Left lung (tissue), 10 donors: ENCODE measurements around the gene PNCK. TPM values are rescaled to one million over a fixed set of nuclear protein-coding genes. Genes with fewer than 3 reads are reported as not detected.
A peak's percentile ranks its signal among the peaks of the same experiment; 100 is the strongest.

Source experiments
- ATAC-seq: fragments of 200-7000 bp; cut with Tn5 transposase; one replicate; pipeline ENCODE4 v1.9.1; 2020; ENCODE audit warnings: moderate library complexity
- DNase-seq, 4 donors: peaks; one replicate each; pipeline ENCODE4 v3.0.0-alpha.2; 2013 to 2020
- H3K27ac ChIP-seq, 2 donors: fragments of 200-600 bp; sonication (generic) in 1 of 2; one replicate each; pipeline versions ENCODE4 v1.5.0 to v1.8.0; 2020 to 2021
- H3K27me3 ChIP-seq, 2 donors: fragments of 200-600 bp; sonication (generic) in 1 of 2; one replicate each; pipeline versions ENCODE4 v1.5.0 to v1.8.0; 2020 to 2021
- H3K36me3 ChIP-seq, 2 donors: fragments of 200-600 bp; sonication (generic) in 1 of 2; one replicate each; pipeline versions ENCODE4 v1.5.0 to v1.8.0; 2020 to 2021
- H3K4me1 ChIP-seq, 2 donors: fragments of 200-600 bp; one replicate each; pipeline ENCODE4 v1.8.0; 2021
- H3K4me3 ChIP-seq, 2 donors: fragments of 200-600 bp; sonication (generic) in 1 of 2; one replicate each; pipeline versions ENCODE4 v1.5.0 to v1.8.0; 2020 to 2021; ENCODE audit warnings: mild to moderate bottlenecking in 1 of 2
- H3K9me3 ChIP-seq, 2 donors: fragments of 200-600 bp; sonication (generic) in 1 of 2; one replicate each; pipeline versions ENCODE4 v1.5.0 to v1.8.0; 2020 to 2021
- CTCF ChIP-seq, 2 donors: fragments of 200-600 bp; sonication (generic) in 1 of 2; IDR thresholded peaks; one replicate each; pipeline versions ENCODE4 v1.5.0 to v1.8.0; 2021; ENCODE audit warnings: antibody characterized with exemption in 2 of 2
- intact Hi-C, 2 donors: fragments of 100-400 bp; cut with DNase I; formaldehyde crosslinking; loops; one replicate each; pipeline versions ENCODE4 v1.11.2 to v1.14.2; 2022
- polyA plus RNA-seq, 6 donors: library from polyadenylated mRNA; unstranded; fragments of 120-200 nt; gene quantifications; one replicate each; pipeline ENCODE4 v1.2.1, GENCODE V29; 2013; ENCODE audit not compliant: insufficient read length in 6 of 6
- total RNA-seq, 2 donors: library from RNA; stranded (reverse); fragmentation: NEBNext Ultra II Directional; extraction: Animal tissue kit (Norgen Biotek cat#: 25700); gene quantifications; one replicate each; pipeline ENCODE4 v1.2.1, GENCODE V29; 2021
- donor health status: DM: no; HTN: yes; CAD: no.
- donor health status: DM: no; HTN: no; CAD: no.

Gene PNCK
- total and polyA plus RNA-seq, 8 donors, result 0.34 to 1.4 (median 0.67) TPM; not detected in 1

GRCh38 chrX:153688506-153688905 lies 14.9 kb upstream of the PNCK start:
- intact Hi-C loops, result no loop called here
- H3K9me3 ChIP-seq, result no peaks in the 10 kb centered on the region
- H3K4me1 ChIP-seq, result no peaks in the 10 kb centered on the region
- ATAC-seq (no peak), DNase-seq (no peak)
- no peaks in the 10 kb centered on the region for H3K36me3 ChIP-seq
- H3K27me3 ChIP-seq, result peaks cover 0 to 56% of the 10 kb centered on the region in 2 donors
- H3K27ac ChIP-seq, result no peak overlapping the region
- TF ChIP-seq CTCF (IDR thresholded peaks at IDR 0.05), result no peak
- peak overlapping the region in 1 of 2 donors; percentile 25 for H3K4me3 ChIP-seq

GRCh38 chrX:153688071-153688470 lies 14.5 kb upstream of the PNCK start:
- Histone ChIP-seq H3K9me3 (no peaks in the 10 kb centered on the region), H3K4me1 (no peaks in the 10 kb centered on the region), H3K4me3 (no peak overlapping the region), H3K27ac (no peak overlapping the region), H3K36me3 (no peaks in the 10 kb centered on the region), H3K27me3 (peaks cover 0 to 56% of the 10 kb centered on the region in 2 donors)
- TF ChIP-seq CTCF (IDR thresholded peaks at IDR 0.05), result no peak
- DNase-seq (no peak), ATAC-seq (no peak)
- intact Hi-C loops, result no loop called here

- DNase-seq (peak; percentile 46 to 84 (median 70)), ATAC-seq (peak; percentile 83)
- intact Hi-C loops, result no loop called here
- Histone ChIP-seq H3K4me3 (peak within 1 kb of the TSS in 1 of 2 donors; percentile 26), H3K36me3 (no peaks in the 10 kb centered on the region), H3K4me1 (no peaks in the 10 kb centered on the region), H3K27ac (no peak within 1 kb of the TSS), H3K9me3 (no peaks in the 10 kb centered on the region), H3K27me3 (peaks cover 0 to 56% of the 10 kb centered on the region in 2 donors)
- no peak for TF ChIP-seq CTCF (IDR thresholded peaks at IDR 0.05)
Measured at GRCh38 chrX:153687121-153688039, 13.8 kb upstream of the PNCK start, which contains the start of gene SLC6A8. Gene SLC6A8 (plus strand): TSS chrX:153687926. CDS start chrX:153688575, 649 bp downstream.

- H3K4me1 ChIP-seq, result no peaks in the 10 kb centered on the region
- intact Hi-C loops, result no loop called here
- no peak overlapping the region for H3K27ac ChIP-seq
- no peak for ATAC-seq
- H3K9me3 ChIP-seq, result no peaks in the 10 kb centered on the region
- no peak for DNase-seq
- no peak overlapping the region for H3K4me3 ChIP-seq
- peaks cover 0 to 56% of the 10 kb centered on the region in 2 donors for H3K27me3 ChIP-seq
- no peak for TF ChIP-seq CTCF (IDR thresholded peaks at IDR 0.05)
- no peaks in the 10 kb centered on the region for H3K36me3 ChIP-seq
Measured at GRCh38 chrX:153686711-153687110, 13.1 kb upstream of the PNCK start.
